ENCODE results near the gene GABRR3. TPM values are rescaled to one million over a fixed set of nuclear protein-coding genes. Genes with fewer than 3 reads are reported as not detected.

The GABRR3 gene
- total and polyA plus RNA-seq, 5 donors = not detected

GRCh38 chr3:97988784-97989568 is 46.1 kb downstream of the GABRR3 start:
- intact Hi-C loops (cut with DNase I) = no loop called here
- DNase-seq (no peak), ATAC-seq (no peak)
- no peaks in the 10 kb centered on the region for H3K27me3 ChIP-seq (ENCODE audit: control insufficient read depth, insufficient read depth)
- H3K9me3 ChIP-seq (ENCODE audit: control insufficient read depth, low read length) = no peaks in the 10 kb centered on the region
- 98% methylated on average over 3 of the region's 3 CpGs for WGBS
- H3K4me3 ChIP-seq (ENCODE audit: low read length) = no peak overlapping the region
- no peak overlapping the region for H3K27ac ChIP-seq (ENCODE audit: low read length)
- no peaks in the 10 kb centered on the region for H3K4me1 ChIP-seq (ENCODE audit: control insufficient read depth, insufficient read depth, low read length)

GRCh38 chr3:97987306-97987705 is 47.8 kb downstream of the GABRR3 start:
- H3K27me3 ChIP-seq (ENCODE audit: control insufficient read depth, insufficient read depth) = no peaks in the 10 kb centered on the region
- no peak for DNase-seq
- WGBS = 87% methylated on average over 2 of the region's 2 CpGs
- intact Hi-C loops (cut with DNase I) = no loop called here
- no peak overlapping the region for H3K4me3 ChIP-seq (ENCODE audit: low read length)
- H3K4me1 ChIP-seq (ENCODE audit: control insufficient read depth, insufficient read depth, low read length) = no peaks in the 10 kb centered on the region
- H3K27ac ChIP-seq (ENCODE audit: low read length) = no peak overlapping the region
- no peak for ATAC-seq
- no peaks in the 10 kb centered on the region for H3K9me3 ChIP-seq (ENCODE audit: control insufficient read depth, low read length)

GRCh38 chr3:97983933-97984491 is 51.1 kb downstream of the GABRR3 start:
- DNase-seq (no peak), ATAC-seq (no peak)
- Histone ChIP-seq H3K27ac (ENCODE audit: low read length) (no peak overlapping the region), H3K9me3 (ENCODE audit: control insufficient read depth, low read length) (no peaks in the 10 kb centered on the region), H3K4me3 (ENCODE audit: low read length) (no peak overlapping the region), H3K4me1 (ENCODE audit: control insufficient read depth, insufficient read depth, low read length) (no peaks in the 10 kb centered on the region), H3K27me3 (ENCODE audit: control insufficient read depth, insufficient read depth) (no peaks in the 10 kb centered on the region)
- intact Hi-C loops (cut with DNase I) = no loop called here
- 50% methylated on average over 2 of the region's 2 CpGs for WGBS

GRCh38 chr3:97981886-97982285 is 53.2 kb downstream of the GABRR3 start:
- H3K27ac ChIP-seq (ENCODE audit: low read length) = no peak overlapping the region
- H3K9me3 ChIP-seq (ENCODE audit: control insufficient read depth, low read length) = no peaks in the 10 kb centered on the region
- H3K27me3 ChIP-seq (ENCODE audit: control insufficient read depth, insufficient read depth) = no peaks in the 10 kb centered on the region
- intact Hi-C loops (cut with DNase I) = no loop called here
- H3K4me1 ChIP-seq (ENCODE audit: control insufficient read depth, insufficient read depth, low read length) = no peaks in the 10 kb centered on the region
- ATAC-seq (peak; percentile 36 to 41), DNase-seq (no peak)
- 33% methylated on average over 3 of the region's 3 CpGs for WGBS
- no peak overlapping the region for H3K4me3 ChIP-seq (ENCODE audit: low read length)

- WGBS = 65% methylated on average over 3 of the region's 3 CpGs
- DNase-seq (peak in 2 of 3 donors; percentile 47 to 48), ATAC-seq (peak; percentile 47 to 75)
- H3K27me3 ChIP-seq (ENCODE audit: control insufficient read depth, insufficient read depth) = no peaks in the 10 kb centered on the region
- no peaks in the 10 kb centered on the region for H3K9me3 ChIP-seq (ENCODE audit: control insufficient read depth, low read length)
- H3K4me3 ChIP-seq (ENCODE audit: low read length) = no peak overlapping the region
- H3K4me1 ChIP-seq (ENCODE audit: control insufficient read depth, insufficient read depth, low read length) = no peaks in the 10 kb centered on the region
- intact Hi-C loops (cut with DNase I) = no loop called here
- no peak overlapping the region for H3K27ac ChIP-seq (ENCODE audit: low read length)
Measured at GRCh38 chr3:97979610-97980009, 55.5 kb downstream of the GABRR3 start.

GRCh38 chr3:97975466-97975865 is 59.6 kb downstream of the GABRR3 start:
- DNase-seq = no peak
- Histone ChIP-seq H3K27ac (ENCODE audit: low read length) (no peak overlapping the region), H3K4me1 (ENCODE audit: control insufficient read depth, insufficient read depth, low read length) (no peaks in the 10 kb centered on the region), H3K27me3 (ENCODE audit: control insufficient read depth, insufficient read depth) (no peaks in the 10 kb centered on the region), H3K9me3 (ENCODE audit: control insufficient read depth, low read length) (no peaks in the 10 kb centered on the region), H3K4me3 (ENCODE audit: low read length) (no peak overlapping the region)
- 68% methylated on average over 1 of the region's 1 CpG for WGBS
- intact Hi-C loops (cut with DNase I) = no loop called here
- ATAC-seq = no peak

GRCh38 chr3:97974996-97975395 is 60.1 kb downstream of the GABRR3 start:
- Histone ChIP-seq H3K27me3 (ENCODE audit: control insufficient read depth, insufficient read depth) (no peaks in the 10 kb centered on the region), H3K4me1 (ENCODE audit: control insufficient read depth, insufficient read depth, low read length) (no peaks in the 10 kb centered on the region), H3K27ac (ENCODE audit: low read length) (no peak overlapping the region), H3K9me3 (ENCODE audit: control insufficient read depth, low read length) (no peaks in the 10 kb centered on the region), H3K4me3 (ENCODE audit: low read length) (no peak overlapping the region)
- intact Hi-C loops (cut with DNase I) = no loop called here
- WGBS = 72% methylated on average over 3 of the region's 3 CpGs
- ATAC-seq (no peak), DNase-seq (no peak)

- ATAC-seq = no peak
- Histone ChIP-seq H3K9me3 (ENCODE audit: control insufficient read depth, low read length) (no peaks in the 10 kb centered on the region), H3K27me3 (ENCODE audit: control insufficient read depth, insufficient read depth) (no peaks in the 10 kb centered on the region), H3K4me3 (ENCODE audit: low read length) (peak overlapping the region; percentile 60), H3K27ac (ENCODE audit: low read length) (no peak overlapping the region), H3K4me1 (ENCODE audit: control insufficient read depth, insufficient read depth, low read length) (no peaks in the 10 kb centered on the region)
- 89% methylated on average over 9 of the region's 9 CpGs for WGBS
- no peak for DNase-seq
- intact Hi-C loops (cut with DNase I) = no loop called here
Measured at GRCh38 chr3:97972976-97973375, 62.1 kb downstream of the GABRR3 start.

- peak within 1 kb of the TSS; percentile 16 for H3K27ac ChIP-seq (ENCODE audit: low read length)
Measured at GRCh38 chr3:97971679-97972567, 63.2 kb downstream of the GABRR3 start, which contains the start of gene RIOX2. Gene RIOX2, minus strand, starts transcription at chr3:97972431. Its CDS starts 4,838 bp downstream, at chr3:97967593.

GRCh38 chr3:97970956-97971620 is 64.0 kb downstream of the GABRR3 start:
- intact Hi-C loops (cut with DNase I) = no loop called here
- WGBS = 63% methylated on average over 9 of the region's 9 CpGs
- Histone ChIP-seq H3K27me3 (ENCODE audit: control insufficient read depth, insufficient read depth) (no peaks in the 10 kb centered on the region), H3K9me3 (ENCODE audit: control insufficient read depth, low read length) (no peaks in the 10 kb centered on the region), H3K4me3 (ENCODE audit: low read length) (no peak overlapping the region), H3K27ac (ENCODE audit: low read length) (no peak overlapping the region), H3K4me1 (ENCODE audit: control insufficient read depth, insufficient read depth, low read length) (peaks cover 3% of the 10 kb centered on the region)
- no peak for ATAC-seq
- no peak for DNase-seq

More at GRCh38 chr3:97971679-97972567, 63.2 kb downstream of the GABRR3 start, which contains the start of gene RIOX2:
- peaks cover 3% of the 10 kb centered on the region for H3K4me1 ChIP-seq (ENCODE audit: control insufficient read depth, insufficient read depth, low read length)
- DNase-seq (peak; percentile 87 to 93 (median 89)), ATAC-seq (peak; percentile 98 to 99)
- intact Hi-C loops (cut with DNase I) = no loop called here
- WGBS = 2% methylated on average over 82 of the region's 82 CpGs
- no peaks in the 10 kb centered on the region for H3K27me3 ChIP-seq (ENCODE audit: control insufficient read depth, insufficient read depth)
- no peaks in the 10 kb centered on the region for H3K9me3 ChIP-seq (ENCODE audit: control insufficient read depth, low read length)
- H3K4me3 ChIP-seq (ENCODE audit: low read length) = peak within 1 kb of the TSS; percentile 60
